Glutamatergic neuron (in vitro differentiated cells): ENCODE results near the gene PRPF31. TPM values are rescaled to one million over a fixed set of nuclear protein-coding genes. Genes with fewer than 3 reads are reported as not detected.

Experiments used
- DNase-seq: peaks from one replicate; pipeline ENCODE4 v3.0.0; 2022
- H3K27ac Mint-ChIP-seq: one replicate; pipeline ENCODE4 v1.8.0; 2020; ENCODE audit warnings: mild to moderate bottlenecking, mixed read lengths, inconsistent platforms; ENCODE audit not compliant: unreplicated experiment
- H3K27me3 Mint-ChIP-seq: one replicate; pipeline ENCODE4 v1.8.0; 2020; ENCODE audit warnings: mild to moderate bottlenecking, moderate library complexity, mixed read lengths, inconsistent platforms; ENCODE audit not compliant: unreplicated experiment
- H3K36me3 Mint-ChIP-seq: one replicate; pipeline ENCODE4 v1.8.0; 2020; ENCODE audit warnings: mild to moderate bottlenecking, mixed read lengths, inconsistent platforms; ENCODE audit not compliant: unreplicated experiment
- H3K4me1 Mint-ChIP-seq: one replicate; pipeline ENCODE4 v1.8.0; 2020; ENCODE audit warnings: mild to moderate bottlenecking, low read depth, mixed read lengths, inconsistent platforms; ENCODE audit not compliant: unreplicated experiment
- H3K4me3 Mint-ChIP-seq: one replicate; pipeline ENCODE4 v1.8.0; 2020; ENCODE audit warnings: mild to moderate bottlenecking, mixed read lengths, inconsistent platforms; ENCODE audit not compliant: unreplicated experiment
- H3K9me3 Mint-ChIP-seq: one replicate; pipeline ENCODE4 v1.8.0; 2020; ENCODE audit warnings: mild to moderate bottlenecking, moderate library complexity, mixed read lengths, inconsistent platforms; ENCODE audit not compliant: unreplicated experiment
- total RNA-seq: library from RNA; stranded (reverse); fragmentation: NEBNext Ultra II Directional; extraction: Animal tissue kit (Norgen Biotek cat#: 25700); gene quantifications from one replicate; pipeline ENCODE4 v1.2.1, GENCODE V29; 2021; ENCODE audit not compliant: unreplicated experiment
- TF ChIP-seq, protein P1 (sequence below): fragments of 200-600 bp; sonication (generic); IDR thresholded peaks from one replicate; pipeline ENCODE4 v1.5.0; 2021; ENCODE audit not compliant: partially characterized antibody, unreplicated experiment

PRPF31 gene
- total RNA-seq, 1 donor from 2014 or later: 55.5 TPM

GRCh38 chr19:54145541-54146158 lies 30.1 kb downstream of the PRPF31 start:
- Mint-ChIP-seq H3K27ac (no peak overlapping the region), H3K9me3 (peaks cover 4% of the 10 kb centered on the region), H3K36me3 (no peaks in the 10 kb centered on the region), H3K4me3 (no peak overlapping the region), H3K27me3 (peaks cover 3% of the 10 kb centered on the region), H3K4me1 (no peaks in the 10 kb centered on the region)
- no peak for DNase-seq
- TF ChIP-seq, protein P1, sequence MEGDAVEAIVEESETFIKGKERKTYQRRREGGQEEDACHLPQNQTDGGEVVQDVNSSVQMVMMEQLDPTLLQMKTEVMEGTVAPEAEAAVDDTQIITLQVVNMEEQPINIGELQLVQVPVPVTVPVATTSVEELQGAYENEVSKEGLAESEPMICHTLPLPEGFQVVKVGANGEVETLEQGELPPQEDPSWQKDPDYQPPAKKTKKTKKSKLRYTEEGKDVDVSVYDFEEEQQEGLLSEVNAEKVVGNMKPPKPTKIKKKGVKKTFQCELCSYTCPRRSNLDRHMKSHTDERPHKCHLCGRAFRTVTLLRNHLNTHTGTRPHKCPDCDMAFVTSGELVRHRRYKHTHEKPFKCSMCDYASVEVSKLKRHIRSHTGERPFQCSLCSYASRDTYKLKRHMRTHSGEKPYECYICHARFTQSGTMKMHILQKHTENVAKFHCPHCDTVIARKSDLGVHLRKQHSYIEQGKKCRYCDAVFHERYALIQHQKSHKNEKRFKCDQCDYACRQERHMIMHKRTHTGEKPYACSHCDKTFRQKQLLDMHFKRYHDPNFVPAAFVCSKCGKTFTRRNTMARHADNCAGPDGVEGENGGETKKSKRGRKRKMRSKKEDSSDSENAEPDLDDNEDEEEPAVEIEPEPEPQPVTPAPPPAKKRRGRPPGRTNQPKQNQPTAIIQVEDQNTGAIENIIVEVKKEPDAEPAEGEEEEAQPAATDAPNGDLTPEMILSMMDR: no peak

- TF ChIP-seq, protein P1: no peak
- H3K4me3 Mint-ChIP-seq: no peak overlapping the region
- peaks cover 4% of the 10 kb centered on the region for H3K9me3 Mint-ChIP-seq
- H3K36me3 Mint-ChIP-seq: no peaks in the 10 kb centered on the region
- H3K27ac Mint-ChIP-seq: no peak overlapping the region
- no peak for DNase-seq
- H3K4me1 Mint-ChIP-seq: no peaks in the 10 kb centered on the region
- H3K27me3 Mint-ChIP-seq: peaks cover 3% of the 10 kb centered on the region
These were observed 32.1 kb downstream of the PRPF31 start for GRCh38 chr19:54147676-54148075.

DNA sequence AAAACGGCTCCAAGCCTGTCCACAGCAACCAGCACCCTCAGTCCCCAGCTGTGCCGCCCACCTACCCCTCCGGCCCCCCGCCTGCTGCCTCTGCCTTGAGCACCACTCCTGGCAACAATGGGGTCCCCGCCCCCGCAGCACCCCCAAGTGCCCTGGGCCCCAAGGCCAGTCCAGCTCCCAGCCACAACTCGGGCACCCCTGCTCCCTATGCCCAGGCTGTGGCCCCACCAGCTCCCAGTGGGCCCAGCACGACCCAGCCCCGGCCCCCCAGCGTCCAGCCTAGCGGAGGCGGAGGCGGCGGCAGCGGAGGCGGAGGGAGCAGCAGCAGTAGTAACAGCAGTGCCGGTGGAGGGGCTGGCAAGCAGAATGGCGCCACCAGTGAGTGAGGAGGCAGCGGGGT lies 32.6 kb downstream of the PRPF31 start:
- no peak for DNase-seq
- TF ChIP-seq, protein P1: no peak
- Mint-ChIP-seq H3K27me3 (peaks cover 3% of the 10 kb centered on the region), H3K9me3 (peaks cover 4% of the 10 kb centered on the region), H3K4me1 (no peaks in the 10 kb centered on the region), H3K36me3 (peaks cover under 1% of the 10 kb centered on the region), H3K27ac (no peak overlapping the region), H3K4me3 (no peak overlapping the region)

- TF ChIP-seq, protein P1: no peak
- Mint-ChIP-seq H3K4me3 (no peak overlapping the region), H3K36me3 (peaks cover 4% of the 10 kb centered on the region), H3K9me3 (peaks cover 7% of the 10 kb centered on the region), H3K27me3 (peaks cover 6% of the 10 kb centered on the region), H3K27ac (peak overlapping the region; percentile 38), H3K4me1 (no peaks in the 10 kb centered on the region)
- DNase-seq: no peak
These were observed 33.7 kb downstream of the PRPF31 start for GRCh38 chr19:54149021-54149812.
